Liver (tissue), 9 donors: ENCODE data around the gene ZNF865. TPM values are rescaled to one million over a fixed set of nuclear protein-coding genes. Genes with fewer than 3 reads are reported as not detected.

ENCODE experiments used
- DNase-seq: peaks from one replicate; pipeline ENCODE4 v3.0.0-alpha.2; 2017; ENCODE audit warnings: low spot score
- H3K27ac ChIP-seq, 2 donors: one replicate each; pipeline ENCODE4 v1.7.0; 2013; ENCODE audit warnings: inconsistent platforms in 2 of 2, low read length in 2 of 2, control low read depth in 1 of 2, low read depth in 1 of 2, mild to moderate bottlenecking in 1 of 2
- H3K27me3 ChIP-seq, 4 donors: one replicate each; pipeline versions ENCODE4 v1.6.1 to v1.7.0; 2013; ENCODE audit warnings: low read length in 3 of 4, inconsistent platforms in 1 of 4, mild to moderate bottlenecking in 1 of 4, moderate library complexity in 1 of 4; ENCODE audit not compliant: control insufficient read depth in 4 of 4, insufficient read depth in 4 of 4
- H3K36me3 ChIP-seq, 4 donors: one replicate each; pipeline versions ENCODE4 v1.6.1 to v1.7.0; 2013; ENCODE audit warnings: low read length in 3 of 4, mild to moderate bottlenecking in 3 of 4, low read depth in 1 of 4, moderate library complexity in 1 of 4; ENCODE audit not compliant: control insufficient read depth in 4 of 4, insufficient read depth in 3 of 4
- H3K4me1 ChIP-seq, 4 donors: one replicate each; pipeline versions ENCODE4 v1.6.1 to v1.7.0; 2013; ENCODE audit warnings: low read length in 3 of 4, mild to moderate bottlenecking in 3 of 4, moderate library complexity in 1 of 4; ENCODE audit not compliant: control insufficient read depth in 4 of 4, insufficient read depth in 4 of 4
- H3K4me3 ChIP-seq, 3 donors: one replicate each; pipeline versions ENCODE4 v1.6.1 to v1.7.0; 2013; ENCODE audit warnings: low read length in 3 of 3, control low read depth in 1 of 3, low read depth in 1 of 3, mild to moderate bottlenecking in 1 of 3
- H3K9ac ChIP-seq, 2 donors: one replicate each; pipeline ENCODE4 v1.7.0; 2013; ENCODE audit warnings: low read length in 2 of 2, mild to moderate bottlenecking in 2 of 2, moderate library complexity in 2 of 2, control low read depth in 1 of 2, low read depth in 1 of 2
- H3K9me3 ChIP-seq, 4 donors: one replicate each; pipeline versions ENCODE4 v1.6.1 to v1.7.0; 2013; ENCODE audit warnings: low read length in 3 of 4; ENCODE audit not compliant: control insufficient read depth in 4 of 4
- ATF3 ChIP-seq: IDR thresholded peaks from 2 replicates; pipeline ENCODE4 v1.6.1; 2016; ENCODE audit warnings: antibody characterized with exemption
- EGR1 ChIP-seq, 2 donors: IDR thresholded peaks; 2 replicates each; pipeline ENCODE4 v1.6.1; 2016 to 2018; ENCODE audit warnings: antibody characterized with exemption in 2 of 2, low read depth in 2 of 2
- FOXA1 ChIP-seq: IDR thresholded peaks from 2 replicates; pipeline ENCODE4 v1.6.1; 2016; ENCODE audit warnings: antibody characterized with exemption
- FOXA2 ChIP-seq: IDR thresholded peaks from 2 replicates; pipeline ENCODE4 v1.6.1; 2016; ENCODE audit warnings: antibody characterized with exemption
- GABPA ChIP-seq, 2 donors: IDR thresholded peaks in 1 of 2; conservative IDR thresholded peaks in 1 of 2; 2 replicates each; pipeline ENCODE4 v1.6.1; 2016; ENCODE audit warnings: antibody characterized with exemption in 2 of 2, mild to moderate bottlenecking in 1 of 2, moderate library complexity in 1 of 2
- JUND ChIP-seq, 2 donors: IDR thresholded peaks; 2 replicates each; pipeline ENCODE4 v1.6.1; 2016; ENCODE audit warnings: antibody characterized with exemption in 2 of 2
- NR2F2 ChIP-seq: IDR thresholded peaks from 2 replicates; pipeline ENCODE4 v1.6.1; 2016; ENCODE audit warnings: antibody characterized with exemption
- RAD21 ChIP-seq, 2 donors: IDR thresholded peaks; 2 replicates each; pipeline ENCODE4 v1.6.1; 2016; ENCODE audit warnings: antibody characterized with exemption in 2 of 2, mild to moderate bottlenecking in 2 of 2
- REST ChIP-seq: IDR thresholded peaks from 2 replicates; pipeline ENCODE4 v1.6.1; 2016; ENCODE audit warnings: antibody characterized with exemption, mild to moderate bottlenecking
- RXRA ChIP-seq, 2 donors: IDR thresholded peaks; 2 replicates each; pipeline ENCODE4 v1.6.1; 2017 to 2018; ENCODE audit warnings: antibody characterized with exemption in 2 of 2, mild to moderate bottlenecking in 1 of 2
- SP1 ChIP-seq: IDR thresholded peaks from 2 replicates; pipeline ENCODE4 v1.6.1; 2018; ENCODE audit warnings: antibody characterized with exemption, mild to moderate bottlenecking
- TAF1 ChIP-seq: conservative IDR thresholded peaks from 2 replicates; pipeline ENCODE4 v1.6.1; 2016; ENCODE audit warnings: antibody characterized with exemption, mild to moderate bottlenecking
- YY1 ChIP-seq: IDR thresholded peaks from 2 replicates; pipeline ENCODE4 v1.6.1; 2016; ENCODE audit warnings: antibody characterized with exemption, mild to moderate bottlenecking
- ZBTB33 ChIP-seq: IDR thresholded peaks from 2 replicates; pipeline ENCODE4 v1.6.1; 2016; ENCODE audit warnings: antibody characterized with exemption
- WGBS: extraction: QIAGEN DNeasy Blood & Tissue Kit; methylation state at CpG from one replicate; pipeline ENCODE4 v1.1.7; 2013; 5-methylcytosine and 5-hydroxymethylcytosine counted together
- polyA plus RNA-seq, 2 donors: library from polyadenylated mRNA; stranded (reverse) in 1 of 2; unstranded in 1 of 2; fragments of 200-250 nt in 1 of 2; fragments of >200 nt in 1 of 2; fragmentation: Nextera tagmentation in 1 of 2; extraction: Ambion mirVana in 1 of 2; gene quantifications; one replicate each; pipeline versions ENCODE4 v1.2.1 to v1.2.3, GENCODE V29; 2013 to 2015
- total RNA-seq, 2 donors: library from RNA; depleted of rRNA; stranded (reverse); fragments of >200 nt; gene quantifications; one replicate each; pipeline ENCODE4 v1.2.3, GENCODE V29; 2014
- TF ChIP-seq, protein P1 (sequence below): fragments of 150-350 bp; IDR thresholded peaks from 2 replicates; pipeline ENCODE4 v1.5.1; 2017; ENCODE audit warnings: improper control_type of control experiment, low read depth, low read length; ENCODE audit not compliant: missing input control
- TF ChIP-seq, protein P2 (sequence below): IDR thresholded peaks from 2 replicates; pipeline ENCODE4 v1.6.1; 2016; ENCODE audit warnings: antibody characterized with exemption
- donor health status: healthy.
- donor health status: healthy.
- donor health status: healthy.
- donor health status: healthy.
- donor health status: healthy.

The ZNF865 gene
- total and polyA plus RNA-seq, 4 donors, result 0.38 to 3.1 (median 1.6) TPM

GRCh38 chr19:55603115-55603514, 2.3 kb upstream of the ZNF865 start:
- H3K9ac ChIP-seq, result no peak overlapping the region
- no peak overlapping the region for H3K27ac ChIP-seq
- no peaks in the 10 kb centered on the region for H3K9me3 ChIP-seq
- WGBS, result 90% methylated on average over 21 of the region's 21 CpGs
- H3K27me3 ChIP-seq, result no peaks in the 10 kb centered on the region
- TF ChIP-seq RAD21 (IDR thresholded peaks at IDR 0.05) (no peak), FOXA2 (no peak), NR2F2 (no peak), FOXA1 (no peak), JUND (IDR thresholded peaks at IDR 0.05) (no peak), EGR1 (IDR thresholded peaks at IDR 0.05; ENCODE audit: low read depth in 2 of 2) (no peak), REST (no peak), YY1 (no peak), ATF3 (no peak), GABPA (IDR thresholded peaks at IDR 0.05 in 1 of 2, conservative IDR thresholded peaks at IDR 0.05 in 1 of 2) (no peak), TAF1 (no peak), RXRA (IDR thresholded peaks at IDR 0.05) (no peak), ZBTB33 (no peak), SP1 (no peak)
- TF ChIP-seq, protein P1, sequence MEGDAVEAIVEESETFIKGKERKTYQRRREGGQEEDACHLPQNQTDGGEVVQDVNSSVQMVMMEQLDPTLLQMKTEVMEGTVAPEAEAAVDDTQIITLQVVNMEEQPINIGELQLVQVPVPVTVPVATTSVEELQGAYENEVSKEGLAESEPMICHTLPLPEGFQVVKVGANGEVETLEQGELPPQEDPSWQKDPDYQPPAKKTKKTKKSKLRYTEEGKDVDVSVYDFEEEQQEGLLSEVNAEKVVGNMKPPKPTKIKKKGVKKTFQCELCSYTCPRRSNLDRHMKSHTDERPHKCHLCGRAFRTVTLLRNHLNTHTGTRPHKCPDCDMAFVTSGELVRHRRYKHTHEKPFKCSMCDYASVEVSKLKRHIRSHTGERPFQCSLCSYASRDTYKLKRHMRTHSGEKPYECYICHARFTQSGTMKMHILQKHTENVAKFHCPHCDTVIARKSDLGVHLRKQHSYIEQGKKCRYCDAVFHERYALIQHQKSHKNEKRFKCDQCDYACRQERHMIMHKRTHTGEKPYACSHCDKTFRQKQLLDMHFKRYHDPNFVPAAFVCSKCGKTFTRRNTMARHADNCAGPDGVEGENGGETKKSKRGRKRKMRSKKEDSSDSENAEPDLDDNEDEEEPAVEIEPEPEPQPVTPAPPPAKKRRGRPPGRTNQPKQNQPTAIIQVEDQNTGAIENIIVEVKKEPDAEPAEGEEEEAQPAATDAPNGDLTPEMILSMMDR, result no peak
- TF ChIP-seq, protein P2, sequence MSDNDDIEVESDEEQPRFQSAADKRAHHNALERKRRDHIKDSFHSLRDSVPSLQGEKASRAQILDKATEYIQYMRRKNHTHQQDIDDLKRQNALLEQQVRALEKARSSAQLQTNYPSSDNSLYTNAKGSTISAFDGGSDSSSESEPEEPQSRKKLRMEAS, result no peak
- H3K4me1 ChIP-seq, result peaks cover 1 to 30% (median 26%) of the 10 kb centered on the region in 4 donors
- DNase-seq, result no peak
- H3K4me3 ChIP-seq, result no peak overlapping the region
- H3K36me3 ChIP-seq, result no peaks in the 10 kb centered on the region
